Right lobe of liver (tissue), 6 donors: ENCODE measurements around the gene COL25A1. TPM values are rescaled to one million over a fixed set of nuclear protein-coding genes. Genes with fewer than 3 reads are reported as not detected.

Experiments
- ATAC-seq, 4 donors: fragments of 200-7000 bp; cut with Tn5 transposase; one replicate each; pipeline ENCODE4 v1.9.1; 2020; ENCODE audit warnings: mild to moderate bottlenecking in 4 of 4, moderate library complexity in 4 of 4
- DNase-seq, 3 donors: peaks; one replicate each; pipeline ENCODE4 v3.0.0-alpha.2; 2020
- H3K27ac ChIP-seq, 3 donors: fragments of 200-600 bp; one replicate each; pipeline ENCODE4 v1.8.0; 2022
- H3K27me3 ChIP-seq, 2 donors: fragments of 200-600 bp; one replicate each; pipeline ENCODE4 v1.8.0; 2022
- H3K36me3 ChIP-seq, 4 donors: fragments of 200-600 bp; sonication (generic) in 1 of 4; one replicate each; pipeline versions ENCODE4 v1.5.1 to v1.8.0; 2017 to 2022; ENCODE audit warnings: control low read depth in 1 of 4
- H3K4me1 ChIP-seq, 4 donors: fragments of 200-600 bp; sonication (generic) in 1 of 4; one replicate each; pipeline versions ENCODE4 v1.5.1 to v1.8.0; 2017 to 2022; ENCODE audit warnings: control low read depth in 1 of 4
- H3K4me3 ChIP-seq, 3 donors: fragments of 200-600 bp; one replicate each; pipeline ENCODE4 v1.8.0; 2022
- H3K9me3 ChIP-seq, 4 donors: fragments of 200-600 bp; sonication (generic) in 1 of 4; one replicate each; pipeline versions ENCODE4 v1.5.1 to v1.8.0; 2017 to 2022; ENCODE audit warnings: control low read depth in 1 of 4
- CTCF ChIP-seq, 4 donors: fragments of 200-600 bp in 3 of 4; fragments of 450-650 bp in 1 of 4; IDR thresholded peaks; one replicate each; pipeline versions ENCODE4 v1.5.1 to v1.8.0; 2016 to 2022; ENCODE audit warnings: antibody characterized with exemption in 4 of 4, mild to moderate bottlenecking in 2 of 4
- POLR2A ChIP-seq: fragments of 450-650 bp; IDR thresholded peaks from one replicate; pipeline ENCODE4 v1.6.1; 2017; ENCODE audit warnings: antibody characterized with exemption, mild to moderate bottlenecking
- WGBS: methylation state at CpG from one replicate; pipeline ENCODE4 v1.1.6; 2018; ENCODE audit warnings: low coverage, low lambda C conversion rate; ENCODE audit not compliant: insufficient coverage; ENCODE audit errors: missing lambda C conversion rate; 5-methylcytosine and 5-hydroxymethylcytosine counted together
- intact Hi-C, 2 donors: fragments of 100-400 bp; cut with DNase I; formaldehyde crosslinking; loops; one replicate each; pipeline versions ENCODE4 v1.11.2 to v1.14.1; 2022
- total RNA-seq, 6 experiments: library from RNA; depleted of rRNA in 2 of 6; stranded (reverse); fragments of >200 nt in 2 of 6; fragmentation: NEBNext Ultra II Directional in 3 of 6; extraction: Animal tissue kit (Norgen Biotek cat#: 25700) in 3 of 6; gene quantifications; one replicate each; pipeline versions ENCODE4 v1.1.0 to v1.2.4, GENCODE V29; 2016 to 2023
- donor health status: DM: no; HTN: yes; CAD: no.
- donor health status: DM: no; HTN: no; CAD: no.
- donor health status: DM: no; HTN: no; CAD: no.
- donor health status: DM: no; HTN: yes; CAD: no.
- donor health status: DM: no; HTN: yes; CAD: no.

The COL25A1 gene
- total RNA-seq, 6 experiments from 2014 or later: 0.06 to 4.8 (median 1.3) TPM

GRCh38 chr4:109177096-109177810, 125.2 kb downstream of the COL25A1 start:
- intact Hi-C loops: no loop called here
- Histone ChIP-seq H3K4me1 (no peaks in the 10 kb centered on the region), H3K27me3 (no peaks in the 10 kb centered on the region), H3K27ac (no peak overlapping the region), H3K4me3 (no peak overlapping the region), H3K36me3 (no peaks in the 10 kb centered on the region), H3K9me3 (no peaks in the 10 kb centered on the region)
- no peak for DNase-seq
- WGBS: 68% methylated on average over 6 of the region's 6 CpGs
- no peak for TF ChIP-seq POLR2A
- no peak for TF ChIP-seq CTCF (IDR thresholded peaks at IDR 0.05)
- ATAC-seq: no peak

- 47% methylated on average over 4 of the region's 5 CpGs for WGBS
- DNase-seq (no peak), ATAC-seq (no peak)
- H3K9me3 ChIP-seq: no peaks in the 10 kb centered on the region
- no peak for TF ChIP-seq POLR2A
- no peak for TF ChIP-seq CTCF (IDR thresholded peaks at IDR 0.05)
- no peaks in the 10 kb centered on the region for H3K4me1 ChIP-seq
- H3K27ac ChIP-seq: no peak overlapping the region
- no peak overlapping the region for H3K4me3 ChIP-seq
- no peaks in the 10 kb centered on the region for H3K27me3 ChIP-seq
- intact Hi-C loops: no loop called here
- H3K36me3 ChIP-seq: no peaks in the 10 kb centered on the region
Observed at GRCh38 chr4:109174224-109174953, 128.1 kb downstream of the COL25A1 start.

GRCh38 chr4:109172301-109172700, 130.2 kb downstream of the COL25A1 start:
- no peak for ATAC-seq
- DNase-seq: no peak
- Histone ChIP-seq H3K27me3 (no peaks in the 10 kb centered on the region), H3K27ac (no peak overlapping the region), H3K4me3 (no peak overlapping the region), H3K36me3 (no peaks in the 10 kb centered on the region), H3K9me3 (no peaks in the 10 kb centered on the region), H3K4me1 (no peaks in the 10 kb centered on the region)
- 58% methylated on average over 4 of the region's 4 CpGs for WGBS
- intact Hi-C loops: no loop called here
- TF ChIP-seq POLR2A: no peak
- no peak for TF ChIP-seq CTCF (IDR thresholded peaks at IDR 0.05)

- intact Hi-C loops: no loop called here
- no peak overlapping the region for H3K4me3 ChIP-seq
- H3K36me3 ChIP-seq: no peaks in the 10 kb centered on the region
- no peak for TF ChIP-seq POLR2A
- TF ChIP-seq CTCF (IDR thresholded peaks at IDR 0.05): no peak
- H3K4me1 ChIP-seq: no peaks in the 10 kb centered on the region
- no peaks in the 10 kb centered on the region for H3K27me3 ChIP-seq
- DNase-seq (no peak), ATAC-seq (no peak)
- no peak overlapping the region for H3K27ac ChIP-seq
- H3K9me3 ChIP-seq: no peaks in the 10 kb centered on the region
Observed at GRCh38 chr4:109171070-109171469, 131.4 kb downstream of the COL25A1 start.
